ENCODE measurements around the gene TMEM26. TPM values are rescaled to one million over a fixed set of nuclear protein-coding genes. Genes with fewer than 3 reads are reported as not detected.

Gene TMEM26
- total RNA-seq, 3 donors from 2014 or later, result 0.75 to 1.2 (median 0.95) TPM

- DNase-seq (no peak), ATAC-seq (no peak)
- Histone ChIP-seq H3K36me3 (ENCODE audit: low read depth) (no peaks in the 10 kb centered on the region), H3K4me1 (ENCODE audit: low read depth) (no peaks in the 10 kb centered on the region), H3K4me3 (no peak overlapping the region), H3K9me3 (no peaks in the 10 kb centered on the region)
- no peak for TF ChIP-seq CTCF (IDR thresholded peaks at IDR 0.05)
- intact Hi-C loops (cut with DNase I, micrococcal nuclease), result no loop called here
These were observed 22.3 kb upstream of the TMEM26 start for GRCh38 chr10:61475449-61475873.

- Histone ChIP-seq H3K9me3 (no peaks in the 10 kb centered on the region), H3K36me3 (ENCODE audit: low read depth) (no peaks in the 10 kb centered on the region), H3K4me1 (ENCODE audit: low read depth) (no peaks in the 10 kb centered on the region), H3K4me3 (no peak overlapping the region)
- no peak for TF ChIP-seq CTCF (IDR thresholded peaks at IDR 0.05)
- intact Hi-C loops (cut with DNase I, micrococcal nuclease), result no loop called here
- no peak for DNase-seq
- no peak for ATAC-seq
These were observed 19.0 kb upstream of the TMEM26 start for GRCh38 chr10:61472090-61472674.

- Histone ChIP-seq H3K9me3 (no peaks in the 10 kb centered on the region), H3K36me3 (ENCODE audit: low read depth) (no peaks in the 10 kb centered on the region), H3K4me1 (ENCODE audit: low read depth) (no peaks in the 10 kb centered on the region), H3K4me3 (no peak overlapping the region)
- intact Hi-C loops (cut with DNase I, micrococcal nuclease), result no loop called here
- no peak for ATAC-seq
- DNase-seq, result no peak
- TF ChIP-seq CTCF (IDR thresholded peaks at IDR 0.05), result no peak
These were observed 18.3 kb upstream of the TMEM26 start for GRCh38 chr10:61471491-61471890.

GRCh38 chr10:61470740-61471139 is 17.6 kb upstream of the TMEM26 start:
- ATAC-seq (no peak), DNase-seq (no peak)
- intact Hi-C loops (cut with DNase I, micrococcal nuclease), result no loop called here
- no peak overlapping the region for H3K4me3 ChIP-seq
- H3K36me3 ChIP-seq (ENCODE audit: low read depth), result no peaks in the 10 kb centered on the region
- H3K4me1 ChIP-seq (ENCODE audit: low read depth), result no peaks in the 10 kb centered on the region
- H3K9me3 ChIP-seq, result no peaks in the 10 kb centered on the region
- no peak for TF ChIP-seq CTCF (IDR thresholded peaks at IDR 0.05)

- intact Hi-C loops (cut with DNase I, micrococcal nuclease), result no loop called here
- no peak for ATAC-seq
These were observed 12.9 kb upstream of the TMEM26 start for GRCh38 chr10:61465901-61466632.

More at GRCh38 chr10:61465901-61466632, 12.9 kb upstream of the TMEM26 start:
- Histone ChIP-seq H3K4me3 (no peak overlapping the region), H3K9me3 (no peaks in the 10 kb centered on the region), H3K4me1 (ENCODE audit: low read depth) (no peaks in the 10 kb centered on the region), H3K36me3 (ENCODE audit: low read depth) (no peaks in the 10 kb centered on the region)
- DNase-seq, result no peak
- TF ChIP-seq CTCF (IDR thresholded peaks at IDR 0.05), result no peak

All from mucosa of descending colon (tissue), 3 donors.